ENCODE measurements around the gene PHC3.

PHC3 gene

GRCh38 chr3:170189398-170190256, 8.1 kb upstream of the PHC3 start:
- no peak for DNase-seq

GRCh38 chr3:170180079-170180907, 1.2 kb downstream of the PHC3 start:
- no peak for DNase-seq

GRCh38 chr3:170179432-170179831, 2.1 kb downstream of the PHC3 start:
- no peak for DNase-seq

- no peak for DNase-seq
Observed at GRCh38 chr3:170178651-170179050, 2.9 kb downstream of the PHC3 start.

- no peak for DNase-seq
Observed at GRCh38 chr3:170171563-170171962, 10.0 kb downstream of the PHC3 start.

GRCh38 chr3:170164717-170165116, 16.8 kb downstream of the PHC3 start:
- no peak for DNase-seq

- no peak for DNase-seq
Observed at GRCh38 chr3:170163956-170164645, 17.4 kb downstream of the PHC3 start.

- DNase-seq: no peak
Observed at GRCh38 chr3:170162630-170163029, 18.9 kb downstream of the PHC3 start.

- no peak for DNase-seq
Observed at GRCh38 chr3:170162052-170162451, 19.5 kb downstream of the PHC3 start.

- no peak for DNase-seq
Observed at GRCh38 chr3:170159933-170160332, 21.6 kb downstream of the PHC3 start.

GRCh38 chr3:170159459-170159858, 22.1 kb downstream of the PHC3 start:
- DNase-seq: no peak

GRCh38 chr3:170155604-170156003, 25.9 kb downstream of the PHC3 start:
- DNase-seq: no peak

GRCh38 chr3:170154569-170155143, 26.9 kb downstream of the PHC3 start:
- DNase-seq: no peak

GRCh38 chr3:170154084-170154483, 27.4 kb downstream of the PHC3 start:
- DNase-seq: no peak

GRCh38 chr3:170151536-170151935, 30.0 kb downstream of the PHC3 start:
- DNase-seq: no peak

GRCh38 chr3:170149016-170149415, 32.5 kb downstream of the PHC3 start:
- no peak for DNase-seq

- no peak for DNase-seq
Observed at GRCh38 chr3:170145278-170145677, 36.3 kb downstream of the PHC3 start.

GRCh38 chr3:170144437-170144843, 37.1 kb downstream of the PHC3 start:
- no peak for DNase-seq

GRCh38 chr3:170142373-170142772, 39.2 kb downstream of the PHC3 start:
- no peak for DNase-seq

GRCh38 chr3:170137986-170138385, 43.5 kb downstream of the PHC3 start:
- no peak for DNase-seq

- no peak for DNase-seq
Observed at GRCh38 chr3:170132335-170132734, 49.2 kb downstream of the PHC3 start.

- DNase-seq: no peak
Observed at GRCh38 chr3:170130532-170130931, 51.0 kb downstream of the PHC3 start.

- no peak for DNase-seq
Observed at GRCh38 chr3:170128977-170129431, 52.5 kb downstream of the PHC3 start.

All from NCI-H1436 treated with DMSO at 0.1 percent for 48 hours (cell line).